Body of pancreas (tissue), 4 donors: ENCODE results near the gene CHODL. TPM values are rescaled to one million over a fixed set of nuclear protein-coding genes. Genes with fewer than 3 reads are reported as not detected.
A peak's percentile ranks its signal among the peaks of the same experiment; 100 is the strongest.

Experiments used
- ATAC-seq: fragments of 150-250 bp; one replicate; pipeline ENCODE4 v1.9.1; 2016
- DNase-seq, 4 donors: peaks; one replicate each; pipeline ENCODE4 v3.0.0-alpha.2; 2019
- H3K27ac ChIP-seq, 4 donors: fragments of 200-600 bp; sonication (generic); 1 replicate in 3 of 4; 2 replicates in 1 of 4; pipeline versions ENCODE4 v1.5.1 to v1.6.1; 2016 to 2019; ENCODE audit warnings: mild to moderate bottlenecking in 1 of 4, mixed read lengths in 1 of 4, moderate library complexity in 1 of 4
- H3K27me3 ChIP-seq, 2 donors: fragments of 200-600 bp; sonication (generic); one replicate each; pipeline ENCODE4 v1.6.0; 2016; ENCODE audit warnings: mild to moderate bottlenecking in 1 of 2
- H3K36me3 ChIP-seq, 2 donors: fragments of 200-600 bp; sonication (generic); replicated peaks in 1 of 2; 2 replicates each; pipeline ENCODE4 v1.5.1; 2016; ENCODE audit warnings: low read depth in 2 of 2; ENCODE audit not compliant: insufficient read depth in 1 of 2
- H3K4me1 ChIP-seq: fragments of 200-600 bp; sonication (generic); one replicate; pipeline ENCODE4 v1.6.0; 2016
- H3K4me3 ChIP-seq, 2 donors: fragments of 200-600 bp; sonication (generic); 1 replicate in 1 of 2; 2 replicates in 1 of 2; pipeline ENCODE4 v1.5.1; 2016 to 2019
- H3K9me3 ChIP-seq, 3 donors: fragments of 200-600 bp; sonication (generic); 1 replicate in 2 of 3; 2 replicates in 1 of 3; pipeline ENCODE4 v1.5.1; 2016
- CTCF ChIP-seq, 7 experiments: fragments of 450-650 bp in 4 of 7; fragments of 200-600 bp in 3 of 7; sonication (generic) in 3 of 7; IDR thresholded peaks; one replicate each; pipeline ENCODE4 v1.5.1; 2016 to 2019; ENCODE audit warnings: antibody characterized with exemption in 7 of 7
- POLR2A ChIP-seq, 3 donors: fragments of 450-650 bp; IDR thresholded peaks; one replicate each; pipeline ENCODE4 v1.6.1; 2016; ENCODE audit warnings: antibody characterized with exemption in 3 of 3, mild to moderate bottlenecking in 2 of 3
- whole genome bisulfite sequencing, 2 donors: methylation state at CpG; one replicate each; pipeline ENCODE4 v1.1.5; 2017; 5-methylcytosine and 5-hydroxymethylcytosine counted together
- intact Hi-C: fragments of 100-400 bp; cut with DNase I; formaldehyde crosslinking; loops from one replicate; pipeline ENCODE4 v1.15.1; 2023
- total RNA-seq, 2 donors: library from RNA; depleted of rRNA; stranded (reverse); fragments of >200 nt; gene quantifications; one replicate each; pipeline ENCODE4 v1.1.0, GENCODE V29; 2016

The CHODL gene
- total RNA-seq, 2 donors from 2014 or later = 0.26 to 4.9 TPM

DNA sequence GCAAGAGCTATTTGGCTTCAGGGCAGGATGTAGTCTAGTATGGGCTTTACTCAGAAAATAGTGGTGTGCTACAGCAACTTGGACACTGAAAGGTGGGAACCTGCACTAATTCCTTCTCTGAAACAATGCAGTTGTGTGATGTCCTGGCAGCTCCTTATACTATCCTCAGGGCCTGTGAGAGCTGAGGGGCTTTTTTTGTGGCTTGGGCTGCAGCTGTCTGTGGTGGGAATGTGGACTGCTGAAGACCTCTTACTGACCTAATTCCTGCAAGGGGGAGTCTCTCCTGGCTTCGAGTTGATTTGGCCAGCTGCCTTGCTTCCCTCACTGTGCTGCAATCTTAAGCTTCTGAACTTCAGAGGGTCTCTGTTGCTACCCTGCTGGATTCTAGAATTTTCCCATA is 22.3 kb upstream of the CHODL start:
- TF ChIP-seq POLR2A (IDR thresholded peaks at IDR 0.05) = no peak
- no peak for TF ChIP-seq CTCF (IDR thresholded peaks at IDR 0.05)
- DNase-seq (no peak), ATAC-seq (no peak)
- Histone ChIP-seq H3K4me3 (no peak overlapping the region), H3K27ac (no peak overlapping the region), H3K27me3 (no peaks in the 10 kb centered on the region), H3K36me3 (no peaks in the 10 kb centered on the region), H3K9me3 (no peaks in the 10 kb centered on the region), H3K4me1 (no peaks in the 10 kb centered on the region)
- WGBS, 2 donors = 48 to 57% methylated on average over 1 of the region's 1 CpG
- intact Hi-C loops = no loop called here

DNA sequence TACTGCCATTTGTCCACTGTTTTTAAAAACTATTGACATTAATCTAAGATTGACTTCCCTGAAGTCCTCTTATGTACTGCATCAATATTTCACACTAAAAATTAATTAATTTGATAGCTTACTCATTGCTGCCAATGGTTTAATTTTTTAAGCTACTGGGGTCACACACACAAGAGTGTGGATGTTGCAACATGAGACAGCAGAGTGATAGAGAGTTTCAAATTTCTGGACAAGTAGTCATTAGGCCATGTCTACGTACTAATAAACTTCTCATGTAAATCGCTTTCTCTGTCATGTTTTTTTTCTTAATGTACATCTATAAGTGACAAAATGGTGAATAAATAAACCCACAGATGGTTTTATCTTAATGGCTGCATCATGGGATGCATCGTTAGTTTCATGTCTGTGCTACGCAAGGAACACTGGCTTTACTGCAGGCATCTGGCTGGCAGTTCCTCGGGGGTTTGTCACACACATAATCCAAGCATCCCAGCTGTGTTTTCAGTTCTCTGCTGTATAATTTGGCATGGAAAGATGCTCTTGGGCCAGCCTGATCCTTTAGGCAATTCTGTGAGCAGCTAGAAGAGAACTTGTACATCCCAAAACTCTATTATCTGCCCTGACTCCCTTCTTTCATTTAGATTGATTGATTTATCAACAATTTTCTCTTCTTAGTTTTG is 16.4 kb upstream of the CHODL start:
- no peak for TF ChIP-seq POLR2A (IDR thresholded peaks at IDR 0.05)
- no peak for TF ChIP-seq CTCF (IDR thresholded peaks at IDR 0.05)
- intact Hi-C loops = no loop called here

DNA sequence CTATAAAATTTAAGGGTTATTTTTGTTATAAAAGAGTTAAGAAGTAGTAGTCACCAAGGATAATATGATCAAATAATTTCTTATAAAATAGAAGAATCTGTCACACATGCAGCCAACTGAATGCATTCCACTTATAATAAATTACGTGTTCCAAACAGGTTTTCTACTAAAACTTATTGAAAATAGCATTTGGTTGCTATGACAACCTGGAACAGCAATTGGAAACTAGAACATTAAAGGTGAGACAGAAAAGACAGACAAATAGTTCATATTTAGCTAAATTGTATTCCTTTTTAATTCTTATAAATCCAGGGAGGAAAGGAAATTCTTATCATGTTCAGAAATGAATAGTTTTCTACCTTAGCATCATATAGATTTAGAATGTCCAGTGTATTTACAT is 9.1 kb upstream of the CHODL start:
- H3K27me3 ChIP-seq = no peaks in the 10 kb centered on the region
- no peak overlapping the region for H3K4me3 ChIP-seq
- intact Hi-C loops = no loop called here
- DNase-seq (no peak), ATAC-seq (no peak)
- no peaks in the 10 kb centered on the region for H3K4me1 ChIP-seq
- WGBS, 2 donors = 20 to 46% methylated on average over 1 of the region's 1 CpG
- H3K36me3 ChIP-seq = no peaks in the 10 kb centered on the region
- TF ChIP-seq POLR2A (IDR thresholded peaks at IDR 0.05) (no peak), CTCF (IDR thresholded peaks at IDR 0.05) (no peak)
- H3K9me3 ChIP-seq = no peaks in the 10 kb centered on the region
- no peak overlapping the region for H3K27ac ChIP-seq

More for the DNA sequence above, 16.4 kb upstream of the CHODL start:
- Histone ChIP-seq H3K4me3 (no peak overlapping the region), H3K4me1 (no peaks in the 10 kb centered on the region), H3K36me3 (no peaks in the 10 kb centered on the region), H3K9me3 (no peaks in the 10 kb centered on the region), H3K27me3 (no peaks in the 10 kb centered on the region), H3K27ac (no peak overlapping the region)
- DNase-seq = no peak
- WGBS, 2 donors = 55 to 64% methylated on average over 5 of the region's 5 CpGs
- ATAC-seq = no peak

- Histone ChIP-seq H3K36me3 (no peaks in the 10 kb centered on the region), H3K9me3 (no peaks in the 10 kb centered on the region), H3K4me1 (peaks cover 16% of the 10 kb centered on the region), H3K27me3 (no peaks in the 10 kb centered on the region), H3K4me3 (no peak overlapping the region), H3K27ac (no peak overlapping the region)
- 6 to 7% methylated on average over 13 to 22 of the region's 22 CpGs for WGBS, 2 donors
- intact Hi-C loops = no loop called here
- ATAC-seq (peak; percentile 27), DNase-seq (no peak)
- TF ChIP-seq POLR2A (IDR thresholded peaks at IDR 0.05) (no peak), CTCF (IDR thresholded peaks at IDR 0.05) (no peak)
Measured at GRCh38 chr21:18245464-18245967, 883 bp downstream of the CHODL start.

DNA sequence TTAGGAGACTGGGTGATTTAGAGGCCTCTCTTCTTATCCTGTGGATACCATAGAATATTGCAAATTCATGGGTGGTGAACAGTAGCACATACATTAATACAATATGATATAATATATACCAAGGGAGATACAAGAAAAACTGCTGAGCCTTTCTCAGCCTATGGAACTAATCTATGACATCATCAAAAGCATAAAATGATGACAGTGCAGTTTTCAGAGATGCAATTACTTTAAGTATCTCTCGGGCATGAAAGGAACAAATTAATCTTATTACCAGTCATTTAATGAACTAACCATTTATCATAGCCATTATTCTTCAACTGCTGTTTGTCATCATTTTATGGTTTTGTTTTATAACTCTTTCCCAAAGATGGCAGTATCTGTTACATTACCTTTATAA is 3.5 kb downstream of the CHODL start:
- WGBS, 2 donors = 47 to 48% methylated on average over 1 of the region's 1 CpG

More for the DNA sequence above, 3.5 kb downstream of the CHODL start:
- Histone ChIP-seq H3K27me3 (no peaks in the 10 kb centered on the region), H3K9me3 (no peaks in the 10 kb centered on the region), H3K36me3 (no peaks in the 10 kb centered on the region), H3K27ac (no peak overlapping the region), H3K4me3 (no peak overlapping the region), H3K4me1 (peaks cover 16% of the 10 kb centered on the region)
- no peak for TF ChIP-seq POLR2A (IDR thresholded peaks at IDR 0.05)
- TF ChIP-seq CTCF (IDR thresholded peaks at IDR 0.05) = no peak
- no peak for DNase-seq
- ATAC-seq = no peak
- intact Hi-C loops = no loop called here
